CD4-positive, alpha-beta T cell treated with Interferon alpha-2 for 1 hour (primary cell): ENCODE measurements around the gene TDRD1.

Experiments
- DNase-seq, 2 donors: peaks; one replicate each; pipeline ENCODE4 v3.0.0-alpha.2; 2020 to 2022

Gene TDRD1

DNA sequence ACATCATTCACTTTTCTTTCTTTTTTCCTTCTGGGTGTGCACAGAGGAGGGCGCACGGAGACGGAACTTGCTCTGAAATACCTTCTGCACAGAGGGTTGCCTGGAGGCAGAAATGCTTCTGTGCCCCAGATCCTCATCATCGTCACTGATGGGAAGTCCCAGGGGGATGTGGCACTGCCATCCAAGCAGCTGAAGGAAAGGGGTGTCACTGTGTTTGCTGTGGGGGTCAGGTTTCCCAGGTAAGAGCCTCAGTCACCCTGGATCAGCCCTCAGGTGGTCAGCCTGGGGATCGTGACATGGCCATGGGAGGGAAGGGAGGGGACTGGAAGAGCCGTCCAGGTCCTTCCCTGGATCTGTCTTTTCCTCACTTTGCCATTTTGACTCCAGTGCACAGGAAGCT, 93.5 kb downstream of the TDRD1 start:
- no peak for DNase-seq

DNA sequence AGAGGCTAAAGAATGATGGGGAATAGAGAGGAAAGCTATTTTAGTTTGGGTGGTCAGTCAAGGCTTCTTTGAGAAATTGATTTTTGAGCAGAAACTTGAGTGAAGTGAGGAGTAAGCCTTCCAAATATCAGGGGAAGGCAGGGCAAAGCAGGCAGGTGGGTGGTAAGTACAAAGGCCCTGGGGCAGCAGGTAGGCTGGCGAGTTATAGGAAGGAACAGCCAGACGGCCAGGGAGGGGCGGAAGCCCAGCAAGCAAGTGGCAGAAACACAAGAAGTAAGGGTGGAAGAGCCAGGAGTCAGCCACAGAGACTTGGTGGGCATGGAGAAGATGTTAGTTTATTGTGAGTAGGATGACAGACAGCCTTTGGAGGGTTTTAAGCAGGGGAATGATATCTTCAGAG, 94.8 kb downstream of the TDRD1 start:
- no peak for DNase-seq

DNA sequence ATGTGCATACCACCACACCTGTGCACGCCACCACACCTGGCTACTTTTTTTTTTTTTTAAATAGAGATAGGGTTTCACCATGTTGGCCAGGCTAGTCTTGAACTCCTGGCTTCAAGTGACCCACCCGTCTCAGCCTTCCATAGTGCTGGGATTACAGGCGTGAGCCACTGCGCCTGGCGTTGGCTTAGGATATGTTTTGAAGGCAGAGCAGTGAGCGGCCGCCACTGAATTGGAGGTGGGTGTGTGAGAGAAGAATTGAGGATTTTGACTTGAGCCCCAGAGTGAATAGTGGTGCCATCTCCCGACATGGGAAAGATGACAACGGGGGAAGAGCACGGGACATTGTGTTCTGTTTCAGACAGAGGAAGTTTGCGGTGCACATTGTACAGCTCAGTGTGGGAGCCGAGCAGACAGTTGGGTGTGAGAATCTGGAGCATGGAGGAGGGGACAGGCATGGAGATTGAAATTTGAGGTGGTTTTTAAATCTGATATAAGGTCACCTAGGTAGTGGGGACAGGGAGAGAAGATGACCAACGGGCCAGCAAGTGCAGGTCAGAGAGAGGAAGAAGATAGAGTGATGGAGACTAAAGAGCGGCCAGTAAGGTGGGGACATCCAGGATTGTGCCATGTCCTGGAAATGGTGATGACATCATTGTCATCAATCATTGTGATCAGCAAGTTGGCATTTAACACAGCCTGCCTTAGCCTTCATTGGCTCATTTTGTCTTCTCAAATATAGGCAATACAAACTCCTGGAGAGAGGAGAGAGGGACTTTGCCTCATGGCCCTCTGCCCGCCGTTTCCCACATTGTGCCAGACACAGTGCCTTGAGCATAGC, 95.7 kb downstream of the TDRD1 start:
- DNase-seq = no peak

GRCh38 chr10:114276066-114276465, 96.9 kb downstream of the TDRD1 start:
- DNase-seq = no peak

GRCh38 chr10:114276671-114277070, 97.5 kb downstream of the TDRD1 start:
- no peak for DNase-seq

DNA sequence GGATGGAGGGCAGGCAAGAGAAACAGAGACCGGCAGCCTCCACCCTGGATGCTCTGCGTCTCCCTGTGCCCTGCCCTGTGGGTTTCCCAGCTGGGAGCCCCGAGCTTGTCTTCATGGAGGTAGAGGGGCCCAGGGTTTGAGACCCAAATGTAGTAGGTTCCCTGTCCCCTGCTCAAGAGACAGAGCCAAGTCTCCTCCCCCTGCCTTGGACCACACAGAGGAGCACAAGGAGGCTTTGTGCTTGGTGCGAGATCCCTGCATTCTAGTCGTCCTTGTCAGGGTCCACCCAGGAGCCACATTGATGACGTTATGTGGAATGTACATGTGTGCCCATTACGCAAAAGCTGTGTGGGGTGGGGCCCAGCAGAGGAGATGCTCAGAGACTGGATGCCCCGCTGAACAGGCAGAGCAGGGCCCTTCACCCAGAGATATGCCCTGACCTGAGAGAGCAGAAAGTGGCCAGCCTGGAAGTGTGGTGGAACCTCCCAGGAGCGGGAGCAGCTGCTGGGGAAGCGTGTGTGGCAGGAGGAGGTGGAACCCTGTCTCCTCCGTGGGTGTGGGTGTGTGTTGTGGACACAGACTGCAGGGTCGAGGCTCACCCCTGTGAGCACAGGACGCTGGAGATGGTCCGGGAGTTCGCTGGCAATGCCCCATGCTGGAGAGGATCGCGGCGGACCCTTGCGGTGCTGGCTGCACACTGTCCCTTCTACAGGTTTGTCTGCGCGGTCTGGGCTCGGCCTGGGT, 99.2 kb downstream of the TDRD1 start:
- no peak for DNase-seq

GRCh38 chr10:114278884-114279191, 99.7 kb downstream of the TDRD1 start:
- no peak for DNase-seq

DNA sequence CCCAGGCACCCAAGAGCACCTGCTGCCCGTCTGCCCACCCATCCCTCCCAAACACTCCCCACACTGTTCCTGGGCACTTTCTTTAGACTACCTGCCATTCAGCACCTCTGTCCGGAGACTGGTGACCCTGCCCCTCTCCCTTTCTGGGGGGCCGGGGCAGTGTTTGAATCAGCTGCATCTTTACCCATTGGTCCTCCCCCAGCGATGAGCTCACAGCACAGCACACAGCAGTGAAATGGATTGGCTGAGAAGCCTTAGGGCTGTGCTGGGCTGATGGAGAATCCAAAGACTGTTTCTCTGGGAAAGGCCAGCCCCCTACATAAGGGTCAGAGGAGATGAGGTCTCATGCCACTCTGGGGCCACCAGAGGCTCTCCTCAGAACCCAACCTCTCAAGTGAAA, 100.1 kb downstream of the TDRD1 start:
- no peak for DNase-seq

GRCh38 chr10:114279901-114280644, 100.9 kb downstream of the TDRD1 start:
- no peak for DNase-seq

DNA sequence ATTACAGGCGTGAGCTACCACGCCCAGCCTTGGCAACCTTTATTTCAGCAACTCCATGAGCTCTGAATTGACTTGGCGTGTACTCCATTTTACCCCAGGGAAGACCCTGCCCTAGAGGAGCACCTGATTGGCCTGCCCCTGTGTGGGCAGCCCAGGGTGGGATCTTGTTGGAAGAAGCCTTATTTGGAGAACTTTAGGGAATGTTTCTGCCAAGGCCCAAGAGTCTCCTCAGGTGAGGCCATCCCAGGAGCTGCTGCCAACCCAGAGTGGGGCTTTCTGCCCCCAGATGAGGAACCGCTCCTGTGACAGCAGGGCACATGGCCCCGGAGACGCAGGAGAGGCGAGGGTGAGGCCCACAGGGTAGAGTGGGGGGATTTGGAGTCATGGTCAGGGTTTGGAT, 101.9 kb downstream of the TDRD1 start:
- no peak for DNase-seq

DNA sequence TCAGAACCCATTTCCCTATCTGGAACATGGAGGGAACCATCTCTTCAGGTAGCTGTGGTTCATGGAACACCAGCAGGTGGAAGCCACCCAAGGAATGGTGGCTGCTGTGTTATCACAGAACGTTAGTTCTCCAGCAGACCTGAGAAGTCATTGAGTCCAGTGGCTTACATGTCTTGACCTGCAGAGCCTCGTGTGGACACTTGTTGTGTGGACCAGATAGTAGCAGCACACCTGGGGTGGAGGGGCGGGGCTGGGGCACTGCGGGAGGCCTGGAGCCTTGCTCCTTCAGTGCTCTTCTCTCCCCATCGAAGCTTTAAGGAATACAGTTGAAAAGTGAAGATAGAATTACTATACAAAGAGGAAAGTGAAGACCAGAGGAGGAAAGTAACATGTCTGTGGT, 102.3 kb downstream of the TDRD1 start:
- DNase-seq = no peak
